HEK293 (cell line): ENCODE measurements around the gene PDZRN3.

ENCODE experiments used
- TCF7L2 ChIP-seq: IDR thresholded peaks from 2 replicates; pipeline ENCODE4 v1.6.1; 2011; ENCODE audit warnings: low read depth, mild to moderate bottlenecking, inconsistent platforms, low read length, moderate library complexity, borderline replicate concordance
- YY1 ChIP-seq: fragments of 450-650 bp; formaldehyde crosslinking; IDR thresholded peaks from 2 replicates; pipeline ENCODE4 v1.5.1; 2018; ENCODE audit warnings: missing biosample characterization, missing genetic modification characterization
- TF ChIP-seq, protein P1 (sequence below): fragments of 450-650 bp; formaldehyde crosslinking; IDR thresholded peaks from 2 replicates; pipeline ENCODE4 v1.5.1; 2016; ENCODE audit warnings: missing biosample characterization, missing genetic modification characterization
- TF ChIP-seq, protein P2 (sequence below): fragments of 450-650 bp; formaldehyde crosslinking; IDR thresholded peaks from 2 replicates; pipeline ENCODE4 v1.5.1; 2016; ENCODE audit warnings: missing biosample characterization, missing genetic modification characterization

DNA sequence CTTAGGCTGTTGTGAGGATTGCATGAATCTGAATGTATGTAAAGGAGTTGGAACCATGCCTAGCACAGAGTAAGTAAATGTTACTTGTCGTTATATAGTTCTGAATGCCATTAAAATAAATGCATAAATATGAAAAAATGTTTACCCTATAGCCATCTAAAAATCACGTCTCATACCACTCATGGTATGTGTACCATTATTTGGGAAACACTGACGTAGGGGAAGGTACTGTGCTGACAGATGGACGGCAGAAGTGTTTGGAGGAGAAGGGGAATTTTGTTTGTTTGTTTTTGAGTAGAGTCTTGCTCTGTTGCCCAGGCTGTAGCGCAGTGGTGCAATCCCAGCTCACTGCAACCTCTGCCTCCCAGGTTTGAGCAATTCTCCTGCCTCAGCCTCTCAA, 30.5 kb upstream of the PDZRN3 start:
- TF ChIP-seq, protein P1, sequence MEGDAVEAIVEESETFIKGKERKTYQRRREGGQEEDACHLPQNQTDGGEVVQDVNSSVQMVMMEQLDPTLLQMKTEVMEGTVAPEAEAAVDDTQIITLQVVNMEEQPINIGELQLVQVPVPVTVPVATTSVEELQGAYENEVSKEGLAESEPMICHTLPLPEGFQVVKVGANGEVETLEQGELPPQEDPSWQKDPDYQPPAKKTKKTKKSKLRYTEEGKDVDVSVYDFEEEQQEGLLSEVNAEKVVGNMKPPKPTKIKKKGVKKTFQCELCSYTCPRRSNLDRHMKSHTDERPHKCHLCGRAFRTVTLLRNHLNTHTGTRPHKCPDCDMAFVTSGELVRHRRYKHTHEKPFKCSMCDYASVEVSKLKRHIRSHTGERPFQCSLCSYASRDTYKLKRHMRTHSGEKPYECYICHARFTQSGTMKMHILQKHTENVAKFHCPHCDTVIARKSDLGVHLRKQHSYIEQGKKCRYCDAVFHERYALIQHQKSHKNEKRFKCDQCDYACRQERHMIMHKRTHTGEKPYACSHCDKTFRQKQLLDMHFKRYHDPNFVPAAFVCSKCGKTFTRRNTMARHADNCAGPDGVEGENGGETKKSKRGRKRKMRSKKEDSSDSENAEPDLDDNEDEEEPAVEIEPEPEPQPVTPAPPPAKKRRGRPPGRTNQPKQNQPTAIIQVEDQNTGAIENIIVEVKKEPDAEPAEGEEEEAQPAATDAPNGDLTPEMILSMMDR (tag by site-specific recombination) = no peak
- no peak for TF ChIP-seq YY1 (tag by site-specific recombination)
- TF ChIP-seq, protein P2, sequence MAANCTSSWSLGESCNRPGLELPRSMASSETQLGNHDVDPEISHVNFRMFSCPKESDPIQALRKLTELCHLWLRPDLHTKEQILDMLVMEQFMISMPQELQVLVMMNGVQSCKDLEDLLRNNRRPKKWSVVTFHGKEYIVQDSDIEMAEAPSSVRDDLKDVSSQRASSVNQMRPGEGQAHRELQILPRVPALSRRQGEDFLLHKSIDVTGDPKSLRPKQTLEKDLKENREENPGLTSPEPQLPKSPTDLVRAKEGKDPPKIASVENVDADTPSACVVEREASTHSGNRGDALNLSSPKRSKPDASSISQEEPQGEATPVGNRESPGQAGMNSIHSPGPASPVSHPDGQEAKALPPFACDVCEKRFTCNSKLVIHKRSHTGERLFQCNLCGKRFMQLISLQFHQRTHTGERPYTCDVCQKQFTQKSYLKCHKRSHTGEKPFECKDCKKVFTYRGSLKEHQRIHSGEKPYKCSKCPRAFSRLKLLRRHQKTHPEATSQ = no peak
- no peak for TF ChIP-seq TCF7L2
